CD4-positive, alpha-beta T cell treated with Interleukin-15 for 4 hours (primary cell): Measurements from ENCODE around the gene CADPS2.
"Not testable (repeated sequence)": the region's sequence is repeated elsewhere in the genome, so short reads cannot be mapped to it uniquely, and the experiment has no call there.

Experiments
- DNase-seq: peaks from one replicate; pipeline ENCODE4 v3.0.0-alpha.2; 2020; ENCODE audit warnings: low spot score

Gene CADPS2

DNA sequence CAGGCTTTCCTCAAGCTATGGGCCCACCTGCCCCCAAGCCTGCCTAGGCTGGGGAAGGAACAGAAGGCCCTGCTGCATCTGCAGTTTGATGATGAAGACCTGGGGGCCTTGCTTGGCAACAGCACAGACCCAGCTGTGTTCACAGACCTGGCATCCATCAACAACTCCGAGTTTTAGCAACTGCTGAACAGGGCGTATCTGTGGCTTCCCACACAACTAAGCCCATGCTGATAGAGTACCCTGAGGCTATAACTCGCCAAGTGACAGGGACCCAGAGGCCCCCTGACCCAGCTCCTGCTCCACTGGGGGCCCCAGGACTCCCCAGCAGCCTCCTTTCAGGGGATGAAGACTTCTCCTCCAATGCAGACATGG lies 36.3 kb downstream of the CADPS2 start:
- no peak for DNase-seq

DNA sequence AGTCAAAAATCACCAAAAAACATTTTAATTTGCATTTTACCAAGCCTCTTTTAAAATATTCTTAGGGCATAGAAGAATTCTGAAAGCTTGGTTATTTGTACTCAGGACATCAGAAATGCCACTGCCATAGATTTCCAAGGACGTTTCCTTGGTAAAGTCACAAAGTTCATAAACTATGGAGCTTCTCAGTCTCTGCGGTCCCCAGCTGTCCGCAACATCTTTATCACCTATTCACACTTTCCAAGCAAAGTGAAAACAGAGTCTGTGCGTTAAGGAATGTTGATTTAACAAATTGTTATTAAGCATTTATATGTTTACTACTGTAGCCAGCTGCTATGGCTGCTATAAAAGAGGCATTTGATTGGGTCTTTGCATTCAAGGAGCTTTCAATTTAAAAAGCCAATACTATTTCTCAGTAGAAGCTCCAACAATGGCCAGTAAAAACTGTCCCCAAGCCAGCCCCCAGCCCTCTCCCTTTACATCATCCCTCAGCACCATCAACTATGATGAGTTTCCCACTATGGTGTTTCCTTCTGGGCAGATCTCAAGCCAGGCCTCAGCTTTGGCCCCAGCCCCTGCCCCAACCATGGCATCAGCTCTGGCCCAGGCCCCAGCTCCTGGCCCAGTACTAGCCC lies 36.8 kb downstream of the CADPS2 start:
- no peak for DNase-seq

DNA sequence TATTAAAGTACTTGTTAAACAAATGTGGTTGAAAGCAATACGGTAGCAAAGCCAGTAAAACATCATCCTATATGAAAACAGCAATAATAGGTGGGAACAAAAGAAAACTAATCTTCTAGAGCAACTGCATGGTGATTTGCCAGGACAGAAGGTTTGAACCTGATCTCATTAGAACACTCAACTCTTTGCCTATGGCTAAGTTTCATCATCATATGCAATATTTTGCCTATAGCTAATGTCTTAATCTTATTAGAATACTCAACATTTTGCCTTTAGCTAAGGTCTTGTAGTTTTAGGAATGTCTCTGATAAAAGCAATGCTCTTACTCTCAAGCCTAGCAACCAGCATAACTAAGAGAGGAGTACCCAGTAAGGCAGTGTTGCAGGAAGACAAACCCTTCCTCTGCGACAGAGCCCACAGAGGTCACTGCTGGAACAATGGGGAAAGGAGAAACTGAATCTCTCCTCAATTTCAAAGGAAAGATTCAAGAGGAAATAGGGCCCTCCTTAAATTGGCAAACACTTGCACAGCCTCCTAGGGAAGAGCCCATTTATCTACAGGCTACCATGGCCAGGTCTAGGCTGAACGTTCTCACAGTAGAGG lies 38.3 kb downstream of the CADPS2 start:
- no peak for DNase-seq

DNA sequence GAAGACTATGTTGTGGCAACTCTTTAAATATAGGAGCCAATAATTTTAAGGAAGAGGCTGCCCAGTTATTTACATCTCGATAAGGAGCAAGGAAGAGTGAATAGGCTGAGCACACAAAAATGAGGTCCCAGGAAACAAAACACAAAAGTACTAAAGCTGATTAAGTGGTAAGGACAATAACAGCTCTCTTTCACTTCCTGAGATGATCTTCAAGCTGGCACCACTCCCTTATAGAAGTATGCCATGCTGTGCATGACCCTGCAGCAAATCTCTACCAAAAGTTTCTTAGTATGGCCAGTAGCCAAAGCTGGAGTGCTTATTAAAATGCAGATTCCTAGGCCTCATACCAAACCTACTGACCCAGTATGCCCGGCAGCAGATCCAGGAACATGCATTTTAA lies 39.7 kb downstream of the CADPS2 start:
- no peak for DNase-seq

DNA sequence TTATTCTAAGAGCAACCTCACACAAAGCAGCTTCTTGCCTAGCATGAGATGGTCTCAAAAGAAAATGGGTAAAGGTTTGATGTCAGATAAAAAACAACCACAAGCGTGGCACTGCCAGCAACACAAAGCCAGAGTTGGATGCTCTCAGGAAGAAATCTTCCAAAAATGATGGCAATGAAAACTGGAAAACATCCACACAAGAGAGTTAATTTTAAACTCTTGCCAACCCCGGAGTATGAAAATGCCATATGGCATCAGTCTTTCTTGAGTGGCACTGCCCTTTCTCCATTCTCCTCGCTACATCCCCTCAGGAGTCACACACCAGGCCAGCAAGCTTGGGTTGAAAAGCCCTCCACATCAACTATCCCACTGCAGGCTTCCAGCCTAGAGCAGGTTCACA lies 41.0 kb downstream of the CADPS2 start:
- no peak for DNase-seq

DNA sequence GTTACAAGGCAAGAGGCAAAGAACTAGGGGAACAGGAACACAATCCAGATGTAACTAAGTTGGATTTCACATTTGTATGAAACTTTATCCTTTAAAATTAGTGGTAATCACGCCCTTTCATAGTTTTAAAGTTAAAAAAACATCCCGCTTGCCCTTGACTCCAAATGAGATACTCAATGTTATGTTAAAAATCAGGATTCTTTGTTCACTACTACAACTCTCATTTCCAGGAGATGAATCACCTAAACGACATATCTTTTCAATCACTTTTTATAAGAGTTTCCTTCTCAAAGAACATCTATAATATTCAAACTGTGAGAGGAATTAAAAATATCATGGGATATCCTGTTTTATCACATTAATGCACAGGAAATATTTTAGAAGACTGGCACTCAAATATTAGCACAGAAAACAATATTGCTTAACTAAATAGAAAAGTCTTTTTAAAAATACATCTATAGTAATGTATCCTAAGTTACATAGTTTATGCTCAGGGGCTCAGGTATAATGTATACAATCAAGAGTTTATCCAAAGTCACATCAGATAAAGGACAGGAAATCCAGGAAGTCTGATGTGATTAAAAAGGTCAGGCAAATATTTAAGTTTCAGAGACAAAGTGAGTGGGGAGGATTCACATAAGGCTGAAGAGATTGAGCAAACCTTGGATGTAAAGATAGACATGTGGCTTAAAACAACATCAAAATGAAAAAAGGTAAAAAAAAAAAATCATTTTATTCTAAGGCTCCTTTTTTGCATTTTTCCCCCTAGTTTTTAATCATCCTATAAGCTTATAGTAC lies 41.9 kb downstream of the CADPS2 start:
- DNase-seq, result no peak

DNA sequence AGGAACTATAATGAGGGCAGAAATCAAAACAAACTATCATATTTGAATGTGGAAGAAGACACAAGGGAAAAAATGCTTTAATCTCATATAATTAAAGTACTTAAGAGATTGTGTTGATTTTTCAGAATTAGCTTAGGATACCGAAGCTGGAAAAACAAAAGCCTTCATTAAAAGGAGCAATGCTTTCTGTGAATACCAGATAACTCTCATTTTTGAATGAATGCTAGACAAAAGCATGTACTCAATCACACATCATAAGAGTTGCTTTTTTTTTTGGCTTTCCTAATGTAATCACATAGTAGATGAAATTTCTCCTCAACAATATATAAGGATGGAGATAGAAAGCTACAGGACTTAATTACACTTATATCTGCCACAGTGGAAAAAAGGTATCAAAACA lies 43.3 kb downstream of the CADPS2 start:
- no peak for DNase-seq

DNA sequence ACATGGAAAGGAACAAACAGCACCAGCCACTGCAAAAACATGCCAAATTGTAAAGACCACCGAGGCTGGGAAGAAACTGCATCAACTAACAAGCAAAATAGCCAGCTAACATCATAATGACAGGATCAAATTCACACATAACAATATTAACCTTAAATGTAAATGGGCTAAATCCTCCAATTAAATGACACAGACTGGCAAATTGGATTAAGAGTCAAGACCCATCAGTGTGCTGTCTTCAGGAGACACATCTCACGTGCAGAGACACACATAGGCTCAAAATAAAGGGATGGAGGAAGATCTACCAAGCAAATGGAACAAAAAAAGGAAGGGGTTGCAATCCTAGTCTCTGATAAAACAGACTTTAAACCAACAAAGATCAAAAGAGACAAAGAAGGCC lies 50.0 kb downstream of the CADPS2 start:
- DNase-seq, result not testable (repeated sequence)

DNA sequence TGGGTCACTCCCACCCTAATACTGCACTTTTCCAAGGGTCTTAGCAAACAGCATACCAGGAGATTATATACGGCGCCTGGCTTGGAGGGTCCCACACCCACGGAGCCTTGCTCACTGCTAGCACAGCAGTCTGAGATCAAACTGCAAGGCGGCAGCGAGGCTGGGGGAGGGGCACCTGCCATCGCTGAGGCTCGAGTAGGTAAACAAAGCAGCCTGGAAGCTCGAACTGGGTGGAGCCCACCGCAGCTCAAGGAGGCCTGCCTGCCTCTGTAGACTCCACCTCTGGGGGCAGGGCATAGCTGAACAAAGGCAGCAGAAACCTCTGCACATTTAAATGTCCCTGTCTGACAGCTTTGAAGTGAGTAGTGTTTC lies 51.7 kb downstream of the CADPS2 start:
- DNase-seq, result not testable (repeated sequence)

DNA sequence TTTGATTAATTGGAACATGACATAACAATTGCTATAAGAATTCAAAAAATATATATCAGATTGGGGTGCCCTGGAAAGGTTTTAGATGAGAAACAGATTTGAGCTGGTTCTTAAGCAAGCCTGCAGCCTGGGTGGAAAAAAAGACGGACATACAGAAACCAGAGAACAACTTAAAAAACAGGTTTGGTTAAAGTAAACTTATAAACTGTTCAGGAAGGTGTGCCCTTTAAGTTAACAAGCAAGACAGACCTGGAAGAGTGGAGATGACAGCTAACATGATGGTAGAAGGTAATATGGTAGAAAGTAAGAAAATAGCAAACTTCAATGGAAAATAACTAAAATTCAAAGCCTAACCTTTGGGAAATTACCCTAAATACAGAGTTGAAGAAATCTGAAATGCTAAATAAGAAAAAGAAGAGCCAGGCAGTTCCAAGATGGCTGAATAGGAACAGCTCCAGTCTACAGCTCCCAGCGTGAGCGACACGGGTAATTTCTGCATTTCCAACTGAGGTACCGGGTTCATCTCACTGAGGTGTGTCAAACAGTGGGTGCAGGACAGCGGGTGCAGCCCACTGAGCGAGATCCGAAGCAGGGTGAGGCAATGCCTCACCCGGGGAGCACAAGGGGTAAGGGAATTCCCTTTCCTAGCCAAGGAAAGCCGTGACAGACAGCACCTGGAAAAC lies 52.2 kb downstream of the CADPS2 start:
- DNase-seq, result no peak

DNA sequence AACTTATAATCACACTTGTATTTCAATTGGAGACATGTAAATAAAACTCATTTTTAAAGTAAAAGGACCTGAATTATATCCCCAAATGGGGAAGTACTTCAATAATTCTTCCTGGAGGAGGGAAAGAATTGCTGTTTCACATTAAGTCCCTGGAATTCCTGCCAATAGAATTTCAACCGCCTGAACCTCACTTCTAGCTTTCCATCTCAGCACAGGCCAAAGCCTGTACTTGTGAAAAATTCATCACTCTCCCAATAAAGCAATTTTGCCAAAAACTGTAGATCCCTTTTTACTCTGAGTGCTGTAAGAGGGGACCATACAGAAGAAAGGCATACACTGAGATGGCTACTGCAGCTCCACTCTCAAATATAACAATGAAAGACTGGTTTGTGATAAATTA lies 54.8 kb downstream of the CADPS2 start:
- no peak for DNase-seq

DNA sequence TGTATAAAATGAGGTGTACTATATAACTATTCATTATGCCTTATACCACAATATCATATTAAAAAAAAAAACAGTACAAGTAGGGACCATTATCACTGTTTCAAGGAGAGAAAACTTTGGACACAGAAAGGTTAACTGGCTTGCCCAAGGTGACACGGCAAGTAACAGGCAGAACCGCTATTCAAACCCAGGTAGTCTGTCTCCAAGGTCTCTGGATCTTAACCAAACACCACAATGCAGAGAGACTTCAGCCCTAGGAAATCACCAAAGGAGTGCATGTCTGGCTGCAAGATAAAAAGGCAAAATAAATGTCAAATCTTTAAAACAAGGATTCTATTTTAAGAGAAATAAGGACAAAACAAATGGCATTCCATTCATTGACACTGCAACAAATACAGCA lies 56.3 kb downstream of the CADPS2 start:
- no peak for DNase-seq

DNA sequence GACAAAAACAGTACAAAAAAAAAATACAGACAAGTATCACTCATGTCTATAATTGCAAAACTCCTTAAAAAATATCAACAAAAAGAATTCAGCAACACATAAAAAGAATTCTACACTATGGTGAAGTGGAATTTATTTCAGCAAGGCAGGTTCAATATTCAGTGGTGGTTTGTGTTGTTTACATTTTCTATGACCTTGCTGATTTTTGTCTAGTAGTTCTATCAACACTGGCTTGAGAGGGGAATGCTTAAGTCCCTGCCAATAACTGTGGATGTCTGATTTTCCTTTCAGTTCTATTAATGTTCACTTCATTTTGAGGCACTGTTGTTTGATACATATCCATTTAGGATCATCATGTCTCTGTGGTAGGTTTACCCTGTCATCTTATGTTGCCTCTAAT lies 58.5 kb downstream of the CADPS2 start:
- no peak for DNase-seq

DNA sequence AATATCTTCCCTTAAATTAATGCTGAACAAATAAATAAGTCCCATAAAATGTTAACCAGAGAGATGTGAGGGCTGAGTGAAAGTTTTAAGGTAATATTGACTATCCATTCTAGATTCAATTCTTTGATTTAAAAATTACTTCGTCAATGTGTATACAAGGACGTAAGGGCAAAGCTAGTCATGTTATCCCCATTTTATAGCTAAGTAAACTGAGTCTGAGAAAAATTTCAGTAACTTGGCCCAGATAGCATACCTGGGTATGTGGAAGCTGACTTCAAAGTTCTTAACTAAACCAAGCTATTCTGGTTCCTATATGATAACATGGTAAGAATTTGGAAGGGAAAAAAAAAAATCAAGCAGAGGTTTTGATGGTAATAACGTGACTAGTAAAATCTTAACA lies 72.4 kb downstream of the CADPS2 start:
- DNase-seq, result no peak

DNA sequence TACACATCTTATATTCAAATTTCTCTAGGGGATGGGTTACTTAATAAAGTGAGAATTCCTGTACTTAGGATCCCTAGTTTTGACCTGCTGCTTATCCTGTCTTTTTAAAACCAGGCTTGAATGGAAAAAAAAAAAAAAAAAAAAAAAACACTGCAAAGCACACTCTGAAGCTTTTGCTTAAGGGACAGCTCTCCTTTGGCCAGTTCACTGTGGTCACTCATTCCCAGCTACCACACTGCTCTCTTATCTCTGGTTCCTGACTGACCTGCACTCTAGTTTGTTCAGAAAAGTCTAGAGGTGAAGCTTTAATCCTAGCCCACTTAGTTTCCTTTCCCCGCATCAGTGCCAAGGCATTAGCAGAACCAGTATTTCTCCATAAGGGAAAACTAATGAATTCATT lies 82.4 kb downstream of the CADPS2 start:
- no peak for DNase-seq

DNA sequence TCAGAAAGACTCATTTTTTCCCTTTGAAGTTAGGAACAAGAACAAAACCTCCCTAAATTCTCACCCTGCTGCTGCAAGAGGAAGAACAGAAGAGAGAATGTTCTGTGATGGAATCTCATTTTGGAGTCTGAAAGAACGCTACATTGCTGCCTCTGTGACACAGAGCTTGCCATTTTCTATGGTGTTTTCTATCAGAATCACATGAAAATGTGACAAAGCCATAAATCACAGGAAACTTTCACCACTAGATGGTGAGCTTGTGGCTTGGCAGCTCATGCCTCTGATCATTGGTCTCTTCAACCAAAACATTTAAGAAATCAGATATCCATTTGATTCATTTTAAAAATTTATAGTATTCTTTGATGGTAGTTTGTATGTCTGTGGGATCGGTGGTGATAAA lies 82.9 kb downstream of the CADPS2 start:
- no peak for DNase-seq

DNA sequence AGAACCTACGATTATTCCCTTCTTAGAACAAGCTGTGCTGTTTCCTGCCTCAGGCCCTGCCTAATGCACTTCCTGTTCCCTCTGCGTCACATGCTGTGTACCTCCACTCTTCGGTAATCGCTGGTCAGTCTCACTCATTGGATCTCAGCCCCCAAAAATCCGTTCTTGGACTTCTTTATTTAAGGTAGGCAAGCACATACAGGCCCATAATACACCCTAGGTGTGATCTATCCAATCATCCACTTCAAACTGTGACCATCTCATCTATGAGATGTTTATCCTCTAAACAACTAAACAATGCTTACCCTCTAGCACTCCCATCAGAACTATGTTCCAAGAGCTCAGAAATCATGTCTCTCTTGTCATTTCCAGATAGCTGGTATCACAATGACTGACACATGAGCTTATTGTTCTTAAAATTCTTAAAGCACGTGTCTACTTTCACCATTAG lies 83.9 kb downstream of the CADPS2 start:
- DNase-seq, result no peak

DNA sequence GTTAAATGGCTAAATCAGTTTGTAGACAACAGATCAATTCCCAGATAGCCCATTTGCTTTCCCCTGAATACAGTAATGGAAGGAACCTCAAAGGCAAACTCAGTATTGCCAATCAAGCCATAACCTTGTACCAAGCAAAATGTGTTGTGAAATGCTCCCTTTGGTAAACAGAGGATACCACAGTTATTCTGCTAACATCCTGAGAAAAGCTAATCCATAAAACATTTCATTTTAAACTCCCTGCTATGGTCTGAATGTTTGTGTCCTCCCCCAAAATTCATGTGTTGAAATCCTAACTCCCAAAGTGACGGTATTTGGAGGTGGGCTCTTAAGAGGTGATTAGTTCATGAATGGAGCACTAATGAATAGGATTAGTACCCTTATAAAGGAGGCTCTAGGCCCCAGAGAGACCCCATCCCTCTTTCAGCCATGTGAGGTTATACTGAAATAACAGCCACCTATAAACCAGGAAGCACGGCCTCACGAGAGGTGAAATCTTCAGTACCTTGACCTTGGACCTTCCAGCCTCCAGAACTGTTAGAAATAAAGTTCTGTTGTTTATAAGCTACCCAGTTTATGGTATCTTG lies 94.2 kb downstream of the CADPS2 start:
- no peak for DNase-seq

DNA sequence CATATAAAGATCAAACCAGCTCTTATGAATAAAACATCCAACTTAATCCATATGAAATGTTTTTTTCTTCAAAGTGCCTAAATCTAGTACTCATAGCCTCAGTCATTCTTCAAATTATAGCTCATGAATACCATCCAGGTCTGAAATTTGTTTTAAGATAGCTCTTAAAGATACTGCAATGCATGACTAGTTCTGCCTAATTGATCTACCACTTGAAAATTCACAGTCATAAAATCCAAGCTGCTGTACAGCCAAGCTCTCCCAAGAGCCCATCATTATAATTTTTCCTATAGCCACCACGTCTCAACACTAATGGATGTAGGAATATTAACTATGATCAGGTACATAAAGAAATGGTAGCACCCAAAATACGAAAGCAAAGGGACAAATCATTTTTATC lies 95.7 kb downstream of the CADPS2 start:
- no peak for DNase-seq

DNA sequence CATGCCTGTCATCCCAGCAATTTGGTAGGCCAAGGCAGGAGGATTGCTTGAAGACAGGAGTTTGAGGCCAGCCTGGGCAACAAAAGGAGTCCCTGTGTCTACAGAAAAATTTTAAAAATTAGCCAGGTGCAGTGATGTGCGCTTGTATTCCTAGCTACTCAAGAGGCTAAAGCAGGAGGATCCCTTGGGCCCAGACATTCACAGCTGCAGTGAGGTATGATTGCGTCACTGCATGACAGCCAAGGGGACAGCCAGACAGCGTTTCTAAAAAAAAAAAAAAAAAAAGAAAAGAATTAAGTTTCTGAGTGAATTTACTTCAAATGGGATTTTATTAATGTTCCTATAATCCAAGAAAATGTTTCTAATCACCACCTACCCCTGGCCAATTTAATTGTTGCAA lies 96.1 kb downstream of the CADPS2 start:
- DNase-seq, result no peak

DNA sequence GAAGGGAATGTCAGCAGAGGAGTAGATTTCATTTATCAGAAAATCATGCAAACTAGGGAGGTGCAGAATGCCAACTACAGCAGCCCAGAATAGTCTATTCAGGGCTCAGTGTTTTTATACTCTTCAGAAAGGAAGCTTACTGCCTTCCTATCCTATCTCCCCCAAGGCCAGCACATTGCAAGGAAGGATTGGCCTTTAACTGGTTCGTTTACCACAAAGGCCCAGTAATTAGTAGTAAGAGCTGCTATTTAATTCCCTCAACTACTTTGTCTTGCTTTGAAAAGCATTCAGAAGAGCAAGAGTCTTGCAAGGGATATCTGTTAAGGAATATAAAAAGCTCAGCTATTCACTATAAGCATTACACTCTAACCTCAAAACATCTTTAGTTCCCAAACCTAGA lies 97.1 kb downstream of the CADPS2 start:
- DNase-seq, result no peak

DNA sequence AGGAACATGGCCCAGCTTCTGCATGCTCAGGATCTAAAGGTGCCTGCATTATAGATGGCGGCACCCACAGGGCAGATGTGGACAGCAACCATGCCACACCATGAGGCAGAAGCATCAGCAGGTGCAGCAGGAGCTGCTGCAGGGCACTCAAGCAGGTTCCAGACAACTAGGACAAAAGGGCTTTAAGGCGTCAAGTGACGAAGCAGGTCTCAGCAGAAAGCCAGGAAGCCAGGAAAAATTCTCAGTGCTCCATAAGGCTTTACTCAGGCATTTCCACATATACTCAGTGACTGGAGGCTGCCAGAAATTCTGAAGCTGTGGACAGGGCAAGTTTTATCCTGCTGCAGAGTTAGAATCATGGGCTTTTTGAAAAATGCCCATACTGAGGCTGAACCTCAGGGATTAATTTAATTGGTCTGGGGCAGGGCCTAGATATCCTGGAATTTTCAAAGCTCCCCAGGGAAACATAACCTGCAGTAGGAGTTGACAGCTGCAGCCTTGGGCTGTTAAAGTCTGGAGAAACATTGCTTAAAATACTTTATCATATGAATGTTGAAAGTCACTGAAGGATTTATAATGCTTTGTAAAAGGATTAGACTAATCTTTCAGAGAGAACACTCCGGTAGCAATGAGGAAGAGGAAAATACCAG lies 115.4 kb downstream of the CADPS2 start:
- no peak for DNase-seq
